ENCODE data around the gene WDFY2. TPM values are rescaled to one million over a fixed set of nuclear protein-coding genes. Genes with fewer than 3 reads are reported as not detected.

Gene WDFY2
- total RNA-seq, 1 experiment from 2014 or later: 26.4 TPM

DNA sequence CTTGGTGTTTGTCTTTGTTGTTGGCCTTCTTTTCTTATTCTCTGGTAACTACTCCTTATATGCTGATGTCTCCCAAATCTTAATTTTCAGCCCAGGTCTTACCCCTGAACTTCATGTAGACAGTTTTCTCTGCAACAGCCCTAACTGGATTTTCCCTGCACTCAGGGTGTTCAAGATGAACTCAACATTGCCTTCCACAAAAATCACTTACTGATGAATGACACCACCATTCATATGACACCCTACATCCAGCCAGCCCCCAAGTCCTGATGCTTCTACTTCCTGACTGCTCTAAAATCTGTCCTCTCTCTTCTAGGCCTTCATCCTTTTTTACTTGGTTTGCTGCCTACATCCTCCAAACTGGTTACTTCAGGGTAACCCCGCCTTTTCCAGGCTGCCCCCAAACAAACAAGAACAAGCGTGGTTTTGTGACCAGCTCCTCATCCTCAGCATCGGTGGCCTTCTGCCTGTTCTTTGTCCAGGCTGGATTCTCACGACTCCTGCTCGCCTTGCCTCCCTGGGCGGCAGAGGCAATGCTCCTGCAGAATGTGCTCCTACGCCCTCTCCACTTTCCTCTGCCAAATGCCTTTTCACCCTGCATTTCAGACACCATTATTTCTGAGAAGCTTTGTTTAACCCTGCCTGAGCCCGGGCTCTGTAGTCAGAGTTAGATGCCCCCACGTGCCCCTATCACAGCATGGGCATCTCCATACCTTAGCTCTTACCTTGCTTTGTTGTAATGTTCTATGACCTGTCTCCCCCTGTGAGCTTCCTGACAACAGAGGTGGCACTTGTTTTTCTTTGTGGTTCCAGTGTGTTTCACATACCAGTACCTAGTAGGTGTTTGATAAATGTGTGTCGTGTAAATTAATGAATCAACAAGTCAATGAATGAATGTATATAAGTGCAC, 61.8 kb downstream of the WDFY2 start:
- H3K27ac Mint-ChIP-seq: peak overlapping the region; percentile 87 to 98 (median 90)
- peak; percentile 39 for DNase-seq
- Histone ChIP-seq H3K56ac (ENCODE audit: insufficient read length, low read depth, low read length) (no peak overlapping the region), H3K18ac (ENCODE audit: insufficient read length, low read depth, low read length) (peak overlapping the region; percentile 54), H2BK12ac (ENCODE audit: insufficient read length, low read depth, low read length) (no peak overlapping the region), H2BK15ac (ENCODE audit: low read depth, low read length) (no peak overlapping the region), H4K8ac (replicated peaks; ENCODE audit: insufficient read length, low read depth, low read length) (no peak overlapping the region), H4K91ac (ENCODE audit: insufficient read length, low read depth, low read length) (peak overlapping the region; percentile 2), H3K23ac (ENCODE audit: insufficient read length, low read depth, low read length) (no peak overlapping the region), H3K4me2 (ENCODE audit: insufficient read depth, insufficient read length, low read length) (no peak overlapping the region), H2BK5ac (ENCODE audit: insufficient read length, low read length) (no peak overlapping the region), H3K79me2 (ENCODE audit: insufficient read depth, low read length) (peaks cover 13% of the 10 kb centered on the region; the same call in 1 of the 2 replicates), H3T11ph (ENCODE audit: low read length) (no peak overlapping the region), H4K5ac (ENCODE audit: insufficient read length, low read depth, low read length) (peak overlapping the region; percentile 1), H2AFZ (ENCODE audit: low read length) (no peak overlapping the region), H3K9ac (ENCODE audit: extremely low read depth, insufficient read length, low read length) (peak overlapping the region; percentile 4), H3K27ac (ENCODE audit: insufficient read length, low read depth, low read length) (peak overlapping the region; percentile 23), H2AK5ac (ENCODE audit: insufficient read length, low read length) (no peak overlapping the region), H3K4me1 (ENCODE audit: insufficient read depth, low read length) (peaks cover 27% of the 10 kb centered on the region), H3K79me1 (ENCODE audit: insufficient read depth, low read depth, low read length, poor library complexity, severe bottlenecking) (peaks cover 2% of the 10 kb centered on the region), H3K27me3 (ENCODE audit: insufficient read depth, low read length) (no peaks in the 10 kb centered on the region), H4K20me1 (ENCODE audit: control insufficient read depth, insufficient read depth, insufficient read length) (no peaks in the 10 kb centered on the region), H3K4ac (ENCODE audit: low read depth, low read length) (no peak overlapping the region; the same call in 1 of the 2 replicates), H2BK120ac (ENCODE audit: low read depth, low read length, poor library complexity, severe bottlenecking) (no peak overlapping the region), H2BK20ac (ENCODE audit: low read depth, low read length, poor library complexity, severe bottlenecking) (no peak overlapping the region), H3K9me3 (ENCODE audit: control insufficient read depth, low read depth, low read length) (no peaks in the 10 kb centered on the region), H3K14ac (ENCODE audit: insufficient read depth, low read length) (peak overlapping the region; percentile 2; the same call in 1 of the 2 replicates), H3K23me2 (ENCODE audit: insufficient read length, low read depth, low read length, poor library complexity, severe bottlenecking) (no peaks in the 10 kb centered on the region)
- peak overlapping the region; percentile 8 to 51; a peak in 3 of 5 replicates for H3K4me3 Mint-ChIP-seq
- WGBS (ENCODE audit: extremely low coverage, insufficient read length, low lambda C conversion rate): no CpG with 5 or more reads among the region's 10 CpGs
- TF ChIP-seq, protein P1, sequence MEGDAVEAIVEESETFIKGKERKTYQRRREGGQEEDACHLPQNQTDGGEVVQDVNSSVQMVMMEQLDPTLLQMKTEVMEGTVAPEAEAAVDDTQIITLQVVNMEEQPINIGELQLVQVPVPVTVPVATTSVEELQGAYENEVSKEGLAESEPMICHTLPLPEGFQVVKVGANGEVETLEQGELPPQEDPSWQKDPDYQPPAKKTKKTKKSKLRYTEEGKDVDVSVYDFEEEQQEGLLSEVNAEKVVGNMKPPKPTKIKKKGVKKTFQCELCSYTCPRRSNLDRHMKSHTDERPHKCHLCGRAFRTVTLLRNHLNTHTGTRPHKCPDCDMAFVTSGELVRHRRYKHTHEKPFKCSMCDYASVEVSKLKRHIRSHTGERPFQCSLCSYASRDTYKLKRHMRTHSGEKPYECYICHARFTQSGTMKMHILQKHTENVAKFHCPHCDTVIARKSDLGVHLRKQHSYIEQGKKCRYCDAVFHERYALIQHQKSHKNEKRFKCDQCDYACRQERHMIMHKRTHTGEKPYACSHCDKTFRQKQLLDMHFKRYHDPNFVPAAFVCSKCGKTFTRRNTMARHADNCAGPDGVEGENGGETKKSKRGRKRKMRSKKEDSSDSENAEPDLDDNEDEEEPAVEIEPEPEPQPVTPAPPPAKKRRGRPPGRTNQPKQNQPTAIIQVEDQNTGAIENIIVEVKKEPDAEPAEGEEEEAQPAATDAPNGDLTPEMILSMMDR (conservative IDR thresholded peaks at IDR 0.05): no peak
- H3K9me3 Mint-ChIP-seq: peaks cover 1 to 3% of the 10 kb centered on the region in 2 experiments; a peak in 3 of 5 replicates
- peaks cover 41 to 42% of the 10 kb centered on the region in 2 experiments for H3K4me1 Mint-ChIP-seq
- H3K36me3 Mint-ChIP-seq (ENCODE audit: insufficient read depth in 1 of 3, low read depth in 3 of 3): peaks cover 5 to 9% (median 7%) of the 10 kb centered on the region in 3 experiments
- H3K27me3 Mint-ChIP-seq (ENCODE audit: low read depth): no peaks in the 10 kb centered on the region
